ENCODE data around the gene FKBP9.
"Not testable (repeated sequence)": the region's sequence is repeated elsewhere in the genome, so short reads cannot be mapped to it uniquely, and the experiment has no call there.

FKBP9 gene

DNA sequence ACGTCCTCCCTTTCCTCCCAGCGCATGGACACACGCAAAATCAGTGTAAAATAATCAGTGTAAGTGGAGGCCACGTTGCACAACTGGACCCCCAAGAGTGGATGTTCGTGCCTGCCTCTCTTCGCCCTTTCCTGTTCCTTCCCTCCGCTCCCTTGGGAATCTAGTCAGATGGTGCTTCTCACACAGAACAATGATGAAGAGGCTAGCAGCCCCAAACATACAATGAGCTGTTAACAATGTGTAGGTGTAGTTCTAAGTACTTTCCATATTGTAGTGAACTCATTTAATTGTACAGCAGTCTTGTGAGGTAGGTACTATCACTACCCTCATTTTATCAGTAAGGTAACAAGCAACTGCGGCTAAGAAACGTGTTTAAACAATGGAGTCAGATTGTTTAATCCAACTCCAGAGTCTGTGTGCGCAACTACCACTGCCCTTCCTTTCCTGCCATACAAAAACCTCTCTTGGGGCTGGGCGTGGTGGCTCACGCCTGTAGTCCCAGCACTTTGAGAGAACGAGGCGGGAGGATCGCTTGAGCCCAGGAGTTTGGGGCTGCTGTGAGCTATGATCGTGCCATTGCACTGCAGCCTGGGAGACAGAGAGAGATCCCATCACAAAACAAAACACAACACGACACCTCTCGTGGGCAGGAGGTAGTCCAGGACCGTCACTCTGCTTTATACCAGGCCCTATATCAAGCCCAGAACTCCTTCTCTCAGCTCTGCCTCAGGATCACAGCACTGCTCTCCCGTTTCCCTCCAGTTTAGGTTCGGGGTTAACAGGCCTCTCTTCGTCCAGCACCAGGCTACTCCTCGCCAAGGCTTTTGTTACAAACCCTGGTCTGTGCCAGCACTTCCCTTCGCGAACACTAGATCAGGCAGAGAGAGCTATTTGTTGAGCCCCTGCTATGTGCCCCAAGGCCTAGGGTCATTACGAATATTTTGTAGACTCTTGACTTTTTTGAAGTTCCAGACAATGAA is 1.1 kb downstream of the FKBP9 start:
- DNase-seq, result no peak

DNA sequence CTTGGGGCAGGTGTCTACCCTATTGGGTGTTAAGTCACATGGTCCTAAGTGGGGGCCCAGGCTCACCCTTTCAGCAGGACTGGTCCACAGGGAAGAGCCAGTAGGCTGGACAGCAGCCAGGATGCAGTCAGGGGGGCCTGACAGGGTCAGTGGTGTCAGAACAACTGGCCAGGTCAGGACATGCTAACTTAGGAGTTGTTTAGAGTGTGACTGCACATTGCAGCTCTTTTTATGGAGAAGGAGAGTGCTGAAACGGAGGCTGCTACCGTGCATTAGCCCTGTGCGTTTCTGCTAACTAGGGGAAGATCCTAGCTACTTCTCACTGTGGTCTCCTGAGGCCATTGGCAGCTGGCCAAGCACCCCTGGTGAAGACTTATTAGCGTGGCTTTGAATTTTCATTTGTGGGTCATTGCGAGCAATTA is 6.7 kb downstream of the FKBP9 start:
- not testable (repeated sequence) for DNase-seq

- DNase-seq, result not testable (repeated sequence)
Observed at GRCh38 chr7:32964461-32965159, 7.4 kb downstream of the FKBP9 start.

- DNase-seq, result not testable (repeated sequence)
Observed at GRCh38 chr7:32966489-32967267, 9.4 kb downstream of the FKBP9 start.

DNA sequence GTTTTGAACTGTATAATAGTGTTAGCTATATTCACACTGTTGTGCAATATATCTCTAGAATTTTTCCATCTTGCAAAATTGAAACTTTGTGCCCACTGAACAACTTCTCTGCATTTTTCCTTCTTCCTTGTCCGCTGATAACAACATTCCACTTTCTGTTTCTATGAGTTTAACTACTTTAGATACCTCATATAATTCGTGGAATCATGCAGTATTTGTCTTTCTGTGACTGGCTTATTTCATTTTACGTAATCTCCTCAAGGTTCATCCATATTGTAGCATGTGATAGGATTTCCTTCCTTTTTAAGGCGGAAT is 10.0 kb downstream of the FKBP9 start:
- not testable (repeated sequence) for DNase-seq

DNA sequence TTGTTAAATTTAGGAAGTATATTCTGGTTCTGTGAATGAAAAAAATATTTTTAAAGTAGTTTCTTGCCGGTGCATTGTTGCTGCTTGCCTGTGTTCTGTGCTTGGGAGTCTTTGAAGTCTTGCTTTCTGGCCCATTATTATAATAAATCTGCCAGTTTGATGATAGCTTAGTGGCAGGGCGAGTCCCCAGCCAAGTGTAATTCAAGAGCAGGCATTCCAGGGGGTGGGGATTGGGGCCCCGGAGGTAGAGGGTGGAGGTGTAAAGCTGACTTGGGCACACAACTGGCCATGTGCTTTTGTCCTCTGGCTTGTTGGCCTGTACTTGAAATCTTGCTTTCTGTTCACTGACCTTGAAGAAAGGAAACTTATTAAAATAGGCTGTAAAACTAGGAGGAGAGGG is 14.7 kb downstream of the FKBP9 start:
- DNase-seq, result not testable (repeated sequence)

- not testable (repeated sequence) for DNase-seq
Observed at GRCh38 chr7:32977159-32977558, 19.9 kb downstream of the FKBP9 start.

DNA sequence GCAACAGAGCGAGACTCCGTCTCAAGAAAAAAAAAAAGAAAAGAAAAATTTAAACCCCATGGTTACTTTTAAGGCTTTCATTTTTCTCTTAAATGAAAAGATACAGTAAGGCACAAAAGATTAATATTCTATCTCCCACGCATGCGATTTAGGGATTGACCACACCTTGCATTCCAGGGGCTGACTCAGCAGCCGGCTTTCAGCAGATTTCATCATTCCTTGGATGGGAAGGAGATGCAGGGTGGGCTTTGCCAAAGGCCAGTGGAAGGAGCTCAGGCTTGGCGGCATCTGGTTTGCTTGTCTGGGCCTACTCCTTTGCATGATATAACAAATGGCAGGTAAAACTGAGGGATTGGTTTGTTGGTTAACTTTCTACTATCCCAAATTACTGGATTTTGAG is 22.0 kb downstream of the FKBP9 start:
- DNase-seq, result not testable (repeated sequence)

DNA sequence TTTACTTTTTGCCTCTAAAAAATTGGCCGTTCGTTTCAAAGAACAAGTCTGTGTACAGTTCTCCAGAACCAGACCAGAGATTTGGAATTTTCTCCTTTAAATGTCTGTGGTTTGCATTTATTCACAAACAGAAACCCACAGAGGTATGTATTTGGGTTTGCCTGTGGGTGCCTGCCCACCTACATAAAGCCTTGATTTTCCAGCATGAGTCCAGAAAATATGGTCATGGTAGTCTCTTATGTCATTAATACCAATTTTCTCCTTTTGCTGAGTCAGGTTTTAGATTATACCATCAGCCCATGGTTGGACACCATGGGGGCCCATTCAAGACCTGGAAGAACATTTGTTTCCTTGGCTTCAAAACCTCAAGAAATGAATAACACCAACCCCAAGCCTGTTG is 22.7 kb downstream of the FKBP9 start:
- DNase-seq, result not testable (repeated sequence)

- not testable (repeated sequence) for DNase-seq
Observed at GRCh38 chr7:32988148-32988547, 30.9 kb downstream of the FKBP9 start.

DNA sequence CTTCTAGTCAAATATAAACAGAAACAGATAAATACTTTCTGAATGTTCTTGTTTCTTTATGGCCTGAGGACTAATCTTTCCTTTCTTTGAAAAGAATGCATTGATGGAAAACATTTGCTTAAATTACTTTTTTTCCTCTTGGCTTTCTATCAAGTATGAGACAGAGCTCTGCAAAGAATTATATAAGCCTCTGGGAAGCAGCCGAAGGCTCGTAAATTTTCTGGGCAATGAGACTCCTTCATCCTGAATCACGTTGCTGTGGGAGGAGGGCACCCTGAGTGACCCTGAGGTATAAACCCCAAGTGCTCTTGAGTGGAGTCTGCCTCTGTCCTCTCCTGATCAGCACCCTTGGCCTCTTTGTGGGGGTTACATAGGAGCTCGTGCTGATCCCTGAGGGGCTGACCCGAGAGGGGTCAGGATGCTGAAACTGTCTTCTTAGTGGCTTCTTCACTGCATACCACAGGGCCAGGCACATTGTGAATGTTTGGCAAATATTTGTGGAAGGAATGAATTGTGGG is 33.9 kb downstream of the FKBP9 start:
- not testable (repeated sequence) for DNase-seq

GRCh38 chr7:32991975-32992700 is 34.9 kb downstream of the FKBP9 start:
- DNase-seq, result not testable (repeated sequence)

- not testable (repeated sequence) for DNase-seq
Observed at GRCh38 chr7:32992750-32993149, 35.5 kb downstream of the FKBP9 start.

GRCh38 chr7:32997956-32998355 is 40.7 kb downstream of the FKBP9 start:
- not testable (repeated sequence) for DNase-seq

GRCh38 chr7:32998361-32999171 is 41.3 kb downstream of the FKBP9 start:
- DNase-seq, result not testable (repeated sequence)

- DNase-seq, result not testable (repeated sequence)
Observed at GRCh38 chr7:32999380-32999779, 42.1 kb downstream of the FKBP9 start.

- not testable (repeated sequence) for DNase-seq
Observed at GRCh38 chr7:33003111-33003510, 45.9 kb downstream of the FKBP9 start.

DNA sequence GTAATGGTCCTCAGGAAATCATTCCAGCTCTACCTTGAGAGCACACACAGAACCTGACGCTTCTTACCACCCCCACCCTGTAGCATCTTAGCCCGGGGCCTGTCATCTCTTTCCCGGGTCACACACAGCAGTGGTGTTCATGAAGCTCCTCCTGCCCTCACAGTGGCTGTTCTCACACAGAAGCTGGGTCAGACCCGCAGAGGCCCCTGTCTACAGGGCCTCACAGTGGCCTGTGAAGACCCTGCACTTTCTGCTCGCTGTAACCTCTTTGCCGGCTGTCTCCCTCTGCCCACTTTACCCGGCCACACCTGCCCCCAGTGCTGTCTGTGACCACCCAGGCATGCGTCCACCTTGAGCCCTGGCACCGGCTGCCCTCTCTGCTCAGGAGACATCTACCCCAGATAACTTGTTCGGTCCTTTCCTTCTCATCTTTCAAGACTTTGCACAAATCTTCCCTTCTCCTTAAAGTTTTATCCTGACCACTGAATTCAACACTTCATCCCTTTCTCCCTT is 46.9 kb downstream of the FKBP9 start:
- not testable (repeated sequence) for DNase-seq

- DNase-seq, result not testable (repeated sequence)
Observed at GRCh38 chr7:33005193-33005592, 48.0 kb downstream of the FKBP9 start.

DNA sequence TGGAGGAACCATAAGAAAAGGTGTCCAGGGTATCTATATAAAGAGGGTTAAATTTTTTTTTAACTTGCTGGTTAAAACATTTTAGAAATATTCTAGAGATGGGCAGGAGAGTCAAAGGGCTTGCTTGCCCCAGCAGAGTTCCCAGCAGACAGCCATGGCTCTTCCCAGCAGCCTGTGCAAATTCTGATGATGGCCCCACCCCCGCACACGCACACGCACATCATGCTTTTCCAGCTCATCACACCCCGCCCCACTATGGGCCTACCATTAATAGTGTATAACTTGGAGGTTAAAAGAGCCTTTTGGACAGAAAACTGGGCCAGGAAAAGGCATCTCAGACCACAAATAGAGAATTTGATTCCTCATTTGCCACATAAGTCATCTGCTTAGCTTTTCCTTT is 48.5 kb downstream of the FKBP9 start:
- DNase-seq, result not testable (repeated sequence)

GRCh38 chr7:33009734-33010133 is 52.5 kb downstream of the FKBP9 start:
- no peak for DNase-seq

All from activated CD4-positive, alpha-beta T cell treated with anti-CD3 and anti-CD28 coated beads for 1 hour (primary cell).